H1 (cell line): ENCODE measurements around the gene CCP110. TPM values are rescaled to one million over a fixed set of nuclear protein-coding genes. Genes with fewer than 3 reads are reported as not detected.

Experiments used
- HDAC6 ChIP-seq: IDR thresholded peaks from one replicate; pipeline ENCODE4 v1.7.1; 2012; ENCODE audit warnings: low read depth, mild to moderate bottlenecking, inconsistent platforms, low read length, moderate library complexity
- KDM4A ChIP-seq: IDR thresholded peaks from one replicate; pipeline ENCODE4 v1.7.1; 2012; ENCODE audit warnings: low read depth, mild to moderate bottlenecking, moderate library complexity, low read length, inconsistent platforms; ENCODE audit not compliant: severe bottlenecking
- POLR2AphosphoS5 ChIP-seq: IDR thresholded peaks from 2 replicates; pipeline ENCODE4 v1.6.1; 2011; ENCODE audit warnings: low read depth, low read length
- ZNF274 ChIP-seq: IDR thresholded peaks from 2 replicates; pipeline ENCODE4 v1.7.0; 2012; ENCODE audit warnings: low read length, borderline replicate concordance; ENCODE audit errors: extremely low read depth
- polyA plus RNA-seq, 7 experiments: library from polyadenylated mRNA; depleted of rRNA in 3 of 7; stranded (reverse) in 5 of 7; unstranded in 2 of 7; fragments of >200 nt in 5 of 7; fragments of 200-250 nt in 2 of 7; gene quantifications; 1 replicate in 5 of 7; 2 replicates in 1 of 7; 4 replicates in 1 of 7; pipeline versions ENCODE4 v1.2.1 to v1.2.3, GENCODE V29; 2011 to 2013; ENCODE audit warnings: missing spikeins in 2 of 7, mixed read lengths in 2 of 7
- total RNA-seq: library from RNA; stranded (reverse); fragmentation: NEBNext Ultra II Directional; extraction: Animal tissue kit (Norgen Biotek cat#: 25700); gene quantifications from 2 replicates; pipeline ENCODE4 v1.2.1, GENCODE V29; 2021

Gene CCP110
- total and polyA plus RNA-seq, 2 of the 8 experiments (the other 6 are each of a cell fraction or from before 2014, with no cell fraction given): 3.2 to 19.8 TPM

- no peak for TF ChIP-seq ZNF274
- no peak for TF ChIP-seq HDAC6
- no peak for TF ChIP-seq POLR2AphosphoS5
- no peak for TF ChIP-seq KDM4A
Measured at GRCh38 chr16:19582050-19582831, 58.5 kb downstream of the CCP110 start (continued).
